ENCODE results near the gene SIAH2.

DNA sequence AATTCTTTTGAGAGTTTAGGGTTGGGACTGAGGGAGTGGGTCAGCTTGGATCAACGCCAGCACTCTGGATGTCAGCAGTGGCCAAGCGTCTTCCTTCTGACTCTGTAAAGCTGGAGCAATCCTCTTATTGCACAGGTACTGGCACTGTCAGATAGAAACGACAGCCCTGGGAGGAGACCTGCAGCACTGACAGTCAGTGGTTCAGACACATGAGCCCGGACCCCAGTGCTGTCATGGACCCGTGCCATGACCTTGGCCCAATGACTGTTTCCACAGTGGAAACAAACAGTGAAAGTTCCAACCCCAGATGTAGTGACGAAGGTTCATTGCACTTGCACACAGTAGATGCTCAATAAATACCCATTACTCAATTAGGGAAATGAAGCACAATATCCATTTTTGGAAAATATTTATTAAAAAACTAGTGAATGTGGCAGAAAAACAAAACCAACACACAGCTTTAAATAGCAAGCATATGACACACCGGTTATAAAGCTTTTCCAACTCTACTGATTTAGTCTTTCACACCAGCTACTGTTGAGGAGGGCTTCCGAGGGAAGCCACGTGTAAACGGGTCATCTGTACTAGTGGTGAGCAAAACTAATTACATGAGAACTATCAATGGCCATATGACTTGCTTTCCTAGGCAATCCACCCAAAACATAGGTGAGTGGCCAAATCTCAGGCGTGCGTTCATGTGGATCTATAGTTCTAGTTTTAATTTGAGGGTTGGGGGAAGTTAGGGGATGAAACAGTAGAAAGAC lies 22.1 kb downstream of the SIAH2 start:
- TF ChIP-seq POLR2A (IDR thresholded peaks at IDR 0.05; ENCODE audit: low read depth, low read length) (no peak), POLR2AphosphoS5 (IDR thresholded peaks at IDR 0.05; ENCODE audit: low read depth, low read length) (no peak)

Data from GM12892 (cell line).